Measurements from ENCODE around the gene CTDSP1.

DNA sequence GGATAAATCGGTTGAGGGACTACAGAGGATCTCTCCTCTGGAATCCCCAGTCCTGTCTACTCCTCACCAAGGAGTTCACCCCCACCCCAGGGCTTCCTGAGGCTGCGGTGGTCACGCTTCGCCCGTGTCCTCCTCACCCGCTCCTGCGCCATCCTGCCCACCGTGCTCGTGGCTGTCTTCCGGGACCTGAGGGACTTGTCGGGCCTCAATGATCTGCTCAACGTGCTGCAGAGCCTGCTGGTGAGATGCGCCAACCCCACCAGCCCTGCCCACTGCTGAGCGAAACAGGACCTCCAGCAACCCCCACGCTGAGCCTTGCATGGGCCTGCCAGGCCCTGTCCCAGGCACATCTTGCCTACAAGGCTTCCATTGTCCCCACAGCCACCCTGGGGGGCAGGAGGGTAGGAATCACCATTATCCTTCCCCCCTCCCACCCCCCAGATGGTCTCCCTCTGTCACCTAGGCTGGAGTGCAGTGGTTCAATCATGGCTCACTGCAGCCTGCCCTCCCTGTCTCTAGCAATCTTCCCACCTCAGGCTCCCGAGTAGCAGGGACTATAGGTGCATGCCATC, 6.7 kb upstream of the CTDSP1 start:
- no peak for TF ChIP-seq POLR2A (IDR thresholded peaks at IDR 0.05)
- TF ChIP-seq, protein P1, sequence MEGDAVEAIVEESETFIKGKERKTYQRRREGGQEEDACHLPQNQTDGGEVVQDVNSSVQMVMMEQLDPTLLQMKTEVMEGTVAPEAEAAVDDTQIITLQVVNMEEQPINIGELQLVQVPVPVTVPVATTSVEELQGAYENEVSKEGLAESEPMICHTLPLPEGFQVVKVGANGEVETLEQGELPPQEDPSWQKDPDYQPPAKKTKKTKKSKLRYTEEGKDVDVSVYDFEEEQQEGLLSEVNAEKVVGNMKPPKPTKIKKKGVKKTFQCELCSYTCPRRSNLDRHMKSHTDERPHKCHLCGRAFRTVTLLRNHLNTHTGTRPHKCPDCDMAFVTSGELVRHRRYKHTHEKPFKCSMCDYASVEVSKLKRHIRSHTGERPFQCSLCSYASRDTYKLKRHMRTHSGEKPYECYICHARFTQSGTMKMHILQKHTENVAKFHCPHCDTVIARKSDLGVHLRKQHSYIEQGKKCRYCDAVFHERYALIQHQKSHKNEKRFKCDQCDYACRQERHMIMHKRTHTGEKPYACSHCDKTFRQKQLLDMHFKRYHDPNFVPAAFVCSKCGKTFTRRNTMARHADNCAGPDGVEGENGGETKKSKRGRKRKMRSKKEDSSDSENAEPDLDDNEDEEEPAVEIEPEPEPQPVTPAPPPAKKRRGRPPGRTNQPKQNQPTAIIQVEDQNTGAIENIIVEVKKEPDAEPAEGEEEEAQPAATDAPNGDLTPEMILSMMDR (IDR thresholded peaks at IDR 0.05), result no peak
- no peak for TF ChIP-seq EP300 (IDR thresholded peaks at IDR 0.05)

All from ovary (tissue), 3 donors.